CD14-positive monocyte (primary cell): ENCODE measurements around the gene DUSP6. TPM values are rescaled to one million over a fixed set of nuclear protein-coding genes. Genes with fewer than 3 reads are reported as not detected.

ENCODE experiments used
- DNase-seq, 3 donors: peaks; one replicate each; pipeline ENCODE4 v3.0.0-alpha.2; 2011 to 2022
- H2AFZ ChIP-seq: 2 replicates; pipeline ENCODE4 v1.6.0; 2012; ENCODE audit warnings: mild to moderate bottlenecking, low read depth, low read length, inconsistent platforms; ENCODE audit not compliant: insufficient read depth, poor library complexity, severe bottlenecking
- H3K27ac ChIP-seq, 2 donors: 1 replicate in 1 of 2; 2 replicates in 1 of 2; pipeline ENCODE4 v1.5.1; 2012 to 2013; ENCODE audit warnings: low read length in 2 of 2, control low read depth in 1 of 2, inconsistent platforms in 1 of 2, low read depth in 1 of 2, mild to moderate bottlenecking in 1 of 2
- H3K27me3 ChIP-seq, 2 donors: one replicate each; pipeline versions ENCODE4 v1.6.0 to v1.6.1; 2011 to 2013; ENCODE audit warnings: low read length in 2 of 2; ENCODE audit not compliant: control insufficient read depth in 2 of 2, insufficient read depth in 2 of 2
- H3K36me3 ChIP-seq, 2 donors: replicated peaks in 1 of 2; 1 replicate in 1 of 2; 2 replicates in 1 of 2; pipeline versions ENCODE4 v1.5.1 to v1.6.1; 2012 to 2013; ENCODE audit warnings: low read length in 2 of 2, control low read depth in 1 of 2, inconsistent platforms in 1 of 2, mild to moderate bottlenecking in 1 of 2; ENCODE audit not compliant: insufficient read depth in 2 of 2, control insufficient read depth in 1 of 2
- H3K4me1 ChIP-seq, 2 donors: 1 replicate in 1 of 2; 2 replicates in 1 of 2; pipeline versions ENCODE4 v1.5.1 to v1.6.1; 2012 to 2013; ENCODE audit warnings: low read length in 2 of 2, control low read depth in 1 of 2, inconsistent platforms in 1 of 2, mild to moderate bottlenecking in 1 of 2, moderate library complexity in 1 of 2; ENCODE audit not compliant: insufficient read depth in 2 of 2, control insufficient read depth in 1 of 2
- H3K4me2 ChIP-seq: replicated peaks from 2 replicates; pipeline ENCODE3; 2012; ENCODE audit warnings: low read length, moderate library complexity, mild to moderate bottlenecking; ENCODE audit not compliant: poor library complexity, severe bottlenecking; ENCODE audit errors: extremely low read depth
- H3K4me3 ChIP-seq, 3 experiments: fragments of 200-600 bp in 1 of 3; sonication (generic) in 1 of 3; replicated peaks in 1 of 3; 1 replicate in 2 of 3; 2 replicates in 1 of 3; pipeline ENCODE4 v1.5.1; 2011 to 2013; ENCODE audit warnings: low read length in 3 of 3, mild to moderate bottlenecking in 3 of 3, control low read depth in 2 of 3, low read depth in 2 of 3, inconsistent platforms in 1 of 3, moderate library complexity in 1 of 3
- H3K79me2 ChIP-seq: 2 replicates; pipeline ENCODE4 v1.6.0; 2012; ENCODE audit warnings: mild to moderate bottlenecking, control low read depth, inconsistent platforms, low read length, moderate library complexity; ENCODE audit not compliant: insufficient read depth
- H3K9ac ChIP-seq: 2 replicates; pipeline ENCODE4 v1.6.0; 2017; ENCODE audit warnings: low read length, mild to moderate bottlenecking; ENCODE audit not compliant: insufficient read depth, poor library complexity, severe bottlenecking
- H3K9me3 ChIP-seq, 2 donors: replicated peaks in 1 of 2; 1 replicate in 1 of 2; 2 replicates in 1 of 2; pipeline versions ENCODE4 v1.5.1 to v1.6.1; 2012 to 2013; ENCODE audit warnings: low read length in 2 of 2, control low read depth in 1 of 2; ENCODE audit not compliant: control insufficient read depth in 1 of 2, insufficient read depth in 1 of 2
- H4K20me1 ChIP-seq: 2 replicates; pipeline ENCODE4 v1.6.0; 2012; ENCODE audit warnings: mild to moderate bottlenecking, low read length, control low read depth, moderate library complexity; ENCODE audit not compliant: insufficient read depth
- H3K27ac Mint-ChIP-seq, 7 donors: one replicate each; pipeline ENCODE4 v1.8.0; 2020; ENCODE audit warnings: mild to moderate bottlenecking in 7 of 7, mixed read lengths in 7 of 7, moderate library complexity in 6 of 7, inconsistent platforms in 2 of 7
- H3K27me3 Mint-ChIP-seq, 3 donors: one replicate each; pipeline ENCODE4 v1.8.0; 2021 to 2022; ENCODE audit warnings: low read depth in 3 of 3, mild to moderate bottlenecking in 3 of 3, mixed read lengths in 3 of 3, moderate library complexity in 3 of 3, inconsistent platforms in 1 of 3
- H3K36me3 Mint-ChIP-seq, 2 donors: one replicate each; pipeline ENCODE4 v1.8.0; 2020; ENCODE audit warnings: mixed read lengths in 2 of 2, inconsistent platforms in 1 of 2, mild to moderate bottlenecking in 1 of 2
- H3K4me1 Mint-ChIP-seq: one replicate; pipeline ENCODE4 v1.8.0; 2020; ENCODE audit warnings: mild to moderate bottlenecking, mixed read lengths
- H3K4me3 Mint-ChIP-seq, 2 donors: one replicate each; pipeline ENCODE4 v1.8.0; 2020; ENCODE audit warnings: mild to moderate bottlenecking in 2 of 2, mixed read lengths in 2 of 2, moderate library complexity in 1 of 2
- H3K9me3 Mint-ChIP-seq, 7 donors: one replicate each; pipeline ENCODE4 v1.8.0; 2020 to 2022; ENCODE audit warnings: mixed read lengths in 7 of 7, mild to moderate bottlenecking in 6 of 7, moderate library complexity in 6 of 7, inconsistent platforms in 2 of 7
- CTCF ChIP-seq: fragments of 200-600 bp; IDR thresholded peaks from one replicate; pipeline ENCODE4 v1.8.0; 2022; ENCODE audit warnings: antibody characterized with exemption, mild to moderate bottlenecking
- WGBS: methylation state at CpG from one replicate; pipeline ENCODE4 v1.1.5; 2013; ENCODE audit warnings: missing lambda C conversion rate; ENCODE audit not compliant: insufficient coverage; 5-methylcytosine and 5-hydroxymethylcytosine counted together
- intact Hi-C, 2 donors: fragments of 100-400 bp; cut with micrococcal nuclease; formaldehyde crosslinking; loops; one replicate each; pipeline versions ENCODE4 v1.15.0 to v1.15.1; 2023
- polyA plus RNA-seq, 3 donors: library from polyadenylated mRNA; depleted of rRNA in 1 of 3; unstranded in 2 of 3; stranded (reverse) in 1 of 3; fragments of 300-500 nt in 2 of 3; fragments of >200 nt in 1 of 3; fragmentation: Illumina TruSeq in 2 of 3; gene quantifications; 1 replicate in 2 of 3; 2 replicates in 1 of 3; pipeline ENCODE4 v1.2.3, GENCODE V29; 2012 to 2021

The DUSP6 gene
- polyA plus RNA-seq, 3 donors = 195 to 880 (median 653) TPM

DNA sequence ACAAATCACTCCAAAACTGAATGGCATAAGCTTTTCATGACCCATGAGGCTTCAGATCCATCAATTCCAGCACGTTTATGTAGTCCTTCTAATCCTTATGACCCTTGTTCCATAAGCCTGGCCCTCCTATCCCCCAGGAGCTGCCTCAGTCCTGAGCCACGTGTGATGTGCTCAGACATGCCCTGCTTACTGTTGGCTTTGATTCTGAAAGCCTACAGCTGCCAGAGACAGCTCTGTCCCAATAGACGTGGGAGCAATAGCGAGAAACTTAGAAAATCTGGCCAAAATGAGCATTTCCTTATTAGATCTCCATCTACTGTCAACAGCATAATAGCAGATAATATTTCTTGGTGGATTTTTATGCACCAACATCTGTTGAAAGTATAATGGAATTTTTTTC is 33.2 kb downstream of the DUSP6 start:
- Mint-ChIP-seq H3K9me3 (no peaks in the 10 kb centered on the region), H3K4me3 (no peak overlapping the region), H3K4me1 (peaks cover 16% of the 10 kb centered on the region), H3K36me3 (no peaks in the 10 kb centered on the region), H3K27ac (no peak overlapping the region), H3K27me3 (no peaks in the 10 kb centered on the region)
- no peaks in the 10 kb centered on the region for H4K20me1 ChIP-seq
- peaks cover 5 to 7% of the 10 kb centered on the region in 2 donors for H3K4me1 ChIP-seq
- intact Hi-C loops = no loop called here
- H3K27ac ChIP-seq = no peak overlapping the region
- TF ChIP-seq CTCF = no peak
- H3K9ac ChIP-seq = no peak overlapping the region
- no peaks in the 10 kb centered on the region for H3K27me3 ChIP-seq
- H3K9me3 ChIP-seq = no peaks in the 10 kb centered on the region
- no peaks in the 10 kb centered on the region for H3K79me2 ChIP-seq
- WGBS = 100% methylated on average over 1 of the region's 4 CpGs
- H2AFZ ChIP-seq = no peak overlapping the region
- H3K4me2 ChIP-seq = no peak overlapping the region
- H3K4me3 ChIP-seq = no peak overlapping the region
- DNase-seq = no peak
- no peaks in the 10 kb centered on the region for H3K36me3 ChIP-seq

DNA sequence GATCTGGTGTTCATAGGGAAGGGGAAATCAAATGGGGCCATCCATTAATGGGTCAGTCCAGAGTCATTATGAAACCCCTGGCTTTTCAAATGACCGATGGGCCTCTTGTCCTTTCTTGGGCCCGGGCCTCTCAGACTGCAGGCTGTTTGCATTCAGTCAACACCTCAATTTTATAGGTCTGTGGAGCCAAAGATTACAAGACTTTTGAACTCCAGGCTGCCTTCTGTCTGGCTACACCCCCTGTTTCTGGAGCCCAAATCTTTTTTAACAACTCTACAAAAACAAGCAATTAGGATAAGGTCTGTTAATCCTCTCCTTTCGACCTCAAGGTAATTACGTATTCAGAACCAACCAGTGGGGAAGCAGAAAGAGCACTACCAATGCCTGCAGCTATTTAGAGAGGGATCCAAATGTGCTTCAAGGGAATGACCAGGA is 35.6 kb downstream of the DUSP6 start:
- H3K27me3 Mint-ChIP-seq = peaks cover 0 to 3% (median 0%) of the 10 kb centered on the region in 3 donors
- Histone ChIP-seq H3K9me3 (no peaks in the 10 kb centered on the region), H3K4me3 (no peak overlapping the region), H3K4me2 (no peak overlapping the region), H3K79me2 (no peaks in the 10 kb centered on the region), H3K36me3 (no peaks in the 10 kb centered on the region), H4K20me1 (no peaks in the 10 kb centered on the region), H2AFZ (no peak overlapping the region), H3K9ac (no peak overlapping the region), H3K27me3 (no peaks in the 10 kb centered on the region), H3K27ac (no peak overlapping the region), H3K4me1 (no peaks in the 10 kb centered on the region)
- intact Hi-C loops = no loop called here
- no peak for DNase-seq
- WGBS = 100% methylated on average over 1 of the region's 4 CpGs
- H3K36me3 Mint-ChIP-seq = no peaks in the 10 kb centered on the region
- no peak overlapping the region for H3K4me3 Mint-ChIP-seq
- peaks cover 9% of the 10 kb centered on the region for H3K4me1 Mint-ChIP-seq
- H3K9me3 Mint-ChIP-seq = no peaks in the 10 kb centered on the region
- H3K27ac Mint-ChIP-seq = no peak overlapping the region
- no peak for TF ChIP-seq CTCF
